LNCaP clone FGC (cell line): ENCODE measurements around the gene SEC62.

Experiments used
- DNase-seq: peaks from one replicate; pipeline ENCODE4 v3.0.0-alpha.2; 2011; ENCODE audit warnings: low read depth
- H3K4me3 ChIP-seq: 2 replicates; pipeline ENCODE4 v1.5.1; 2011; ENCODE audit warnings: mild to moderate bottlenecking, low read depth, low read length, control low read depth
- CTCF ChIP-seq: IDR thresholded peaks from 2 replicates; pipeline ENCODE4 v1.5.1; 2012; ENCODE audit warnings: mild to moderate bottlenecking; ENCODE audit not compliant: control insufficient read depth, insufficient read depth; ENCODE audit errors: extremely low read depth

SEC62 gene

GRCh38 chr3:170027233-170028102, 60.9 kb downstream of the SEC62 start:
- H3K4me3 ChIP-seq: no peak overlapping the region
- no peak for DNase-seq
- no peak for TF ChIP-seq CTCF

- no peak overlapping the region for H3K4me3 ChIP-seq
- no peak for TF ChIP-seq CTCF
- no peak for DNase-seq
These were observed 66.9 kb downstream of the SEC62 start for GRCh38 chr3:170033489-170033888.

- peak within 1 kb of the TSS; percentile 71 for H3K4me3 ChIP-seq
- DNase-seq: no peak
- TF ChIP-seq CTCF: peak; percentile 70
These were observed 71.1 kb downstream of the SEC62 start, which contains the start of gene GPR160 for GRCh38 chr3:170037463-170038433. Gene GPR160 (plus strand): TSS chr3:170037995. CDS start chr3:170083973, 45,978 bp downstream.

GRCh38 chr3:170038434-170039110, 72.0 kb downstream of the SEC62 start:
- peak overlapping the region; percentile 71 for H3K4me3 ChIP-seq
- peak; percentile 29 for TF ChIP-seq CTCF
- DNase-seq: no peak

GRCh38 chr3:170040418-170040817, 73.8 kb downstream of the SEC62 start:
- no peak overlapping the region for H3K4me3 ChIP-seq
- no peak for TF ChIP-seq CTCF
- no peak for DNase-seq

- no peak for TF ChIP-seq CTCF
- H3K4me3 ChIP-seq: no peak overlapping the region
These were observed 76.9 kb downstream of the SEC62 start for GRCh38 chr3:170043506-170043905.

More at GRCh38 chr3:170043506-170043905, 76.9 kb downstream of the SEC62 start:
- DNase-seq: no peak
